ENCODE results near the gene GRWD1. TPM values are rescaled to one million over a fixed set of nuclear protein-coding genes. Genes with fewer than 3 reads are reported as not detected.

The GRWD1 gene
- total and polyA plus RNA-seq, 2 of the 13 experiments (the other 11 are each of a cell fraction or from before 2014, with no cell fraction given), result 10.8 to 46.6 TPM

DNA sequence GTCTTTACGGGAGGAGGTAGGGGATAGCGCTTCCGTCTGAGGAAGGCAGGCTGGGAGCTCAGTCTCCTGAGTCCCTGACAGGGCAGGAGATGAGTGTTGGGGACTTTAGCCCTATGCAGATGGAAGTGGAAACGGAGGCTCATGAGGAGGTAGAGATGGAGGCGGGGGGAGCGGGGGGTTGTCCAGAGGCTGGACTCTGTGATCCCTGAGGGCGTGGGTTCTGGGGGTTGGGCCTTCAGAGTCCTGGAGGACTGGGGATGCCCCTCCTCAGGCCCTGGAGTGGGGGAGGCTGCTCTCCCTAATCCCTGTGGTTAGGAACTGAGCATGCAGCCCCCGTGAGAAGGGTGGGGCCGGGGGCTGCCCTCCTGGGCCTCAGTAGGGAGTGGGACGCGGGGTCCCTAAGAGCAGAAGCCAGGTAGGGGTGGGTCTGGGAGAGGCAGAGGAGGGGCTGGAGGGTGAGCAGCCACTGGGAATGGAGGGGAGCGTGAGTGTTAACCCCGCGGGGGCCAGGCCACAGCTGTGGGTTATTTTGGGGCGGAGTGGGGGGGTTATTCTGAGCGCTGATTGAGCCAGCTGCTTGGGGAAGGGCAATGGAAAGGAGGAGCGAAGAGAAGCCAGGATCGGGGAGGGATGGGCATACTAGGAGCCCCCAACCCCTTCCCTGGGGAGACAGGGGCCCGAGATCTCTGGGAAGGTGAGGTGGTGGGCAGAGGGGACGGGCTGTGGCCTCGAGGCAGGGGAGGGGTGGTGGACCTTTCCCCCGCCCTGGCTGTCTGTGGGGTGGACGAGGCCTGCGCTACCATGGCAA lies 49.6 kb upstream of the GRWD1 start (continued):
- TF ChIP-seq, protein P1, sequence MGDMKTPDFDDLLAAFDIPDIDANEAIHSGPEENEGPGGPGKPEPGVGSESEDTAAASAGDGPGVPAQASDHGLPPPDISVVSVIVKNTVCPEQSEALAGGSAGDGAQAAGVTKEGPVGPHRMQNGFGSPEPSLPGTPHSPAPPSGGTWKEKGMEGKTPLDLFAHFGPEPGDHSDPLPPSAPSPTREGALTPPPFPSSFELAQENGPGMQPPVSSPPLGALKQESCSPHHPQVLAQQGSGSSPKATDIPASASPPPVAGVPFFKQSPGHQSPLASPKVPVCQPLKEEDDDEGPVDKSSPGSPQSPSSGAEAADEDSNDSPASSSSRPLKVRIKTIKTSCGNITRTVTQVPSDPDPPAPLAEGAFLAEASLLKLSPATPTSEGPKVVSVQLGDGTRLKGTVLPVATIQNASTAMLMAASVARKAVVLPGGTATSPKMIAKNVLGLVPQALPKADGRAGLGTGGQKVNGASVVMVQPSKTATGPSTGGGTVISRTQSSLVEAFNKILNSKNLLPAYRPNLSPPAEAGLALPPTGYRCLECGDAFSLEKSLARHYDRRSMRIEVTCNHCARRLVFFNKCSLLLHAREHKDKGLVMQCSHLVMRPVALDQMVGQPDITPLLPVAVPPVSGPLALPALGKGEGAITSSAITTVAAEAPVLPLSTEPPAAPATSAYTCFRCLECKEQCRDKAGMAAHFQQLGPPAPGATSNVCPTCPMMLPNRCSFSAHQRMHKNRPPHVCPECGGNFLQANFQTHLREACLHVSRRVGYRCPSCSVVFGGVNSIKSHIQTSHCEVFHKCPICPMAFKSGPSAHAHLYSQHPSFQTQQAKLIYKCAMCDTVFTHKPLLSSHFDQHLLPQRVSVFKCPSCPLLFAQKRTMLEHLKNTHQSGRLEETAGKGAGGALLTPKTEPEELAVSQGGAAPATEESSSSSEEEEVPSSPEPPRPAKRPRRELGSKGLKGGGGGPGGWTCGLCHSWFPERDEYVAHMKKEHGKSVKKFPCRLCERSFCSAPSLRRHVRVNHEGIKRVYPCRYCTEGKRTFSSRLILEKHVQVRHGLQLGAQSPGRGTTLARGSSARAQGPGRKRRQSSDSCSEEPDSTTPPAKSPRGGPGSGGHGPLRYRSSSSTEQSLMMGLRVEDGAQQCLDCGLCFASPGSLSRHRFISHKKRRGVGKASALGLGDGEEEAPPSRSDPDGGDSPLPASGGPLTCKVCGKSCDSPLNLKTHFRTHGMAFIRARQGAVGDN (CRISPR knock-in tag; IDR thresholded peaks at IDR 0.05), result 0 out of 2 replicates have a peak, but pooled peaks have one; percentile 29
- TF ChIP-seq, protein P2, sequence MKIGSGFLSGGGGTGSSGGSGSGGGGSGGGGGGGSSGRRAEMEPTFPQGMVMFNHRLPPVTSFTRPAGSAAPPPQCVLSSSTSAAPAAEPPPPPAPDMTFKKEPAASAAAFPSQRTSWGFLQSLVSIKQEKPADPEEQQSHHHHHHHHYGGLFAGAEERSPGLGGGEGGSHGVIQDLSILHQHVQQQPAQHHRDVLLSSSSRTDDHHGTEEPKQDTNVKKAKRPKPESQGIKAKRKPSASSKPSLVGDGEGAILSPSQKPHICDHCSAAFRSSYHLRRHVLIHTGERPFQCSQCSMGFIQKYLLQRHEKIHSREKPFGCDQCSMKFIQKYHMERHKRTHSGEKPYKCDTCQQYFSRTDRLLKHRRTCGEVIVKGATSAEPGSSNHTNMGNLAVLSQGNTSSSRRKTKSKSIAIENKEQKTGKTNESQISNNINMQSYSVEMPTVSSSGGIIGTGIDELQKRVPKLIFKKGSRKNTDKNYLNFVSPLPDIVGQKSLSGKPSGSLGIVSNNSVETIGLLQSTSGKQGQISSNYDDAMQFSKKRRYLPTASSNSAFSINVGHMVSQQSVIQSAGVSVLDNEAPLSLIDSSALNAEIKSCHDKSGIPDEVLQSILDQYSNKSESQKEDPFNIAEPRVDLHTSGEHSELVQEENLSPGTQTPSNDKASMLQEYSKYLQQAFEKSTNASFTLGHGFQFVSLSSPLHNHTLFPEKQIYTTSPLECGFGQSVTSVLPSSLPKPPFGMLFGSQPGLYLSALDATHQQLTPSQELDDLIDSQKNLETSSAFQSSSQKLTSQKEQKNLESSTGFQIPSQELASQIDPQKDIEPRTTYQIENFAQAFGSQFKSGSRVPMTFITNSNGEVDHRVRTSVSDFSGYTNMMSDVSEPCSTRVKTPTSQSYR (CRISPR knock-in tag; IDR thresholded peaks at IDR 0.05; ENCODE audit: borderline replicate concordance), result peak; percentile 32; the same call in 1 of the 2 replicates
- TF ChIP-seq HNRNPH1 (optimal IDR thresholded peaks at IDR 0.05; ENCODE audit: low read depth, low read length), result no peak
- TF ChIP-seq, protein P3, sequence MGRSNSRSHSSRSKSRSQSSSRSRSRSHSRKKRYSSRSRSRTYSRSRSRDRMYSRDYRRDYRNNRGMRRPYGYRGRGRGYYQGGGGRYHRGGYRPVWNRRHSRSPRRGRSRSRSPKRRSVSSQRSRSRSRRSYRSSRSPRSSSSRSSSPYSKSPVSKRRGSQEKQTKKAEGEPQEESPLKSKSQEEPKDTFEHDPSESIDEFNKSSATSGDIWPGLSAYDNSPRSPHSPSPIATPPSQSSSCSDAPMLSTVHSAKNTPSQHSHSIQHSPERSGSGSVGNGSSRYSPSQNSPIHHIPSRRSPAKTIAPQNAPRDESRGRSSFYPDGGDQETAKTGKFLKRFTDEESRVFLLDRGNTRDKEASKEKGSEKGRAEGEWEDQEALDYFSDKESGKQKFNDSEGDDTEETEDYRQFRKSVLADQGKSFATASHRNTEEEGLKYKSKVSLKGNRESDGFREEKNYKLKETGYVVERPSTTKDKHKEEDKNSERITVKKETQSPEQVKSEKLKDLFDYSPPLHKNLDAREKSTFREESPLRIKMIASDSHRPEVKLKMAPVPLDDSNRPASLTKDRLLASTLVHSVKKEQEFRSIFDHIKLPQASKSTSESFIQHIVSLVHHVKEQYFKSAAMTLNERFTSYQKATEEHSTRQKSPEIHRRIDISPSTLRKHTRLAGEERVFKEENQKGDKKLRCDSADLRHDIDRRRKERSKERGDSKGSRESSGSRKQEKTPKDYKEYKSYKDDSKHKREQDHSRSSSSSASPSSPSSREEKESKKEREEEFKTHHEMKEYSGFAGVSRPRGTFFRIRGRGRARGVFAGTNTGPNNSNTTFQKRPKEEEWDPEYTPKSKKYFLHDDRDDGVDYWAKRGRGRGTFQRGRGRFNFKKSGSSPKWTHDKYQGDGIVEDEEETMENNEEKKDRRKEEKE (IDR thresholded peaks at IDR 0.05), result no peak
- no peak for TF ChIP-seq ZNF180 (CRISPR knock-in tag; IDR thresholded peaks at IDR 0.05; ENCODE audit: borderline replicate concordance, low read depth)
- TF ChIP-seq HNF4A (CRISPR knock-in tag; IDR thresholded peaks at IDR 0.05), result 0 out of 2 replicates have a peak, but pooled peaks have one; percentile 14
- no peak for TF ChIP-seq MLLT10 (CRISPR knock-in tag; IDR thresholded peaks at IDR 0.05)
- TF ChIP-seq, protein P4, sequence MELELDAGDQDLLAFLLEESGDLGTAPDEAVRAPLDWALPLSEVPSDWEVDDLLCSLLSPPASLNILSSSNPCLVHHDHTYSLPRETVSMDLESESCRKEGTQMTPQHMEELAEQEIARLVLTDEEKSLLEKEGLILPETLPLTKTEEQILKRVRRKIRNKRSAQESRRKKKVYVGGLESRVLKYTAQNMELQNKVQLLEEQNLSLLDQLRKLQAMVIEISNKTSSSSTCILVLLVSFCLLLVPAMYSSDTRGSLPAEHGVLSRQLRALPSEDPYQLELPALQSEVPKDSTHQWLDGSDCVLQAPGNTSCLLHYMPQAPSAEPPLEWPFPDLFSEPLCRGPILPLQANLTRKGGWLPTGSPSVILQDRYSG (CRISPR knock-in tag; IDR thresholded peaks at IDR 0.05), result no peak
- TF ChIP-seq ZNF124 (CRISPR knock-in tag; IDR thresholded peaks at IDR 0.05), result no peak
- TF ChIP-seq ZNF75D (CRISPR knock-in tag; IDR thresholded peaks at IDR 0.05; ENCODE audit: borderline replicate concordance), result no peak
- TF ChIP-seq RORA (CRISPR knock-in tag; IDR thresholded peaks at IDR 0.05), result no peak
- TF ChIP-seq ZFP36L1 (CRISPR knock-in tag; IDR thresholded peaks at IDR 0.05), result no peak
- TF ChIP-seq ZSCAN12 (CRISPR knock-in tag; IDR thresholded peaks at IDR 0.05), result no peak
- TF ChIP-seq, protein P5, sequence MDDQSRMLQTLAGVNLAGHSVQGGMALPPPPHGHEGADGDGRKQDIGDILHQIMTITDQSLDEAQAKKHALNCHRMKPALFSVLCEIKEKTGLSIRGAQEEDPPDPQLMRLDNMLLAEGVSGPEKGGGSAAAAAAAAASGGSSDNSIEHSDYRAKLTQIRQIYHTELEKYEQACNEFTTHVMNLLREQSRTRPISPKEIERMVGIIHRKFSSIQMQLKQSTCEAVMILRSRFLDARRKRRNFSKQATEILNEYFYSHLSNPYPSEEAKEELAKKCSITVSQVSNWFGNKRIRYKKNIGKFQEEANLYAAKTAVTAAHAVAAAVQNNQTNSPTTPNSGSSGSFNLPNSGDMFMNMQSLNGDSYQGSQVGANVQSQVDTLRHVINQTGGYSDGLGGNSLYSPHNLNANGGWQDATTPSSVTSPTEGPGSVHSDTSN (CRISPR knock-in tag; IDR thresholded peaks at IDR 0.05; ENCODE audit: borderline replicate concordance), result no peak

All from HepG2 (cell line).